Smooth muscle cell (in vitro differentiated cells): Measurements from ENCODE around the gene PRG2. TPM values are rescaled to one million over a fixed set of nuclear protein-coding genes. Genes with fewer than 3 reads are reported as not detected.

Experiments
- DNase-seq: peaks from one replicate; lab custom pipeline; 2025; ENCODE audit not compliant: unreplicated experiment; lab: John Stamatoyannopoulos, UW
- H2AFZ ChIP-seq: fragments of 200-600 bp; sonication (generic); 2 replicates; pipeline ENCODE4 v1.6.0; 2016; ENCODE audit warnings: antibody characterized with exemption, low read depth, mild to moderate bottlenecking
- H3F3A ChIP-seq: fragments of 200-600 bp; sonication (generic); 2 replicates; pipeline ENCODE4 v1.6.0; 2017; ENCODE audit warnings: antibody characterized with exemption, low read depth
- H3K27ac ChIP-seq: fragments of 200-600 bp; sonication (generic); 2 replicates; pipeline ENCODE4 v1.5.1; 2016; ENCODE audit warnings: low read depth, mild to moderate bottlenecking
- H3K27me3 ChIP-seq: fragments of 200-600 bp; sonication (generic); 2 replicates; pipeline ENCODE4 v1.6.1; 2016; ENCODE audit warnings: low read depth, mild to moderate bottlenecking
- H3K36me3 ChIP-seq: fragments of 200-600 bp; sonication (generic); 2 replicates; pipeline ENCODE4 v1.5.1; 2016; ENCODE audit warnings: low read depth
- H3K4me1 ChIP-seq: fragments of 200-600 bp; sonication (generic); 2 replicates; pipeline ENCODE4 v1.5.1; 2016; ENCODE audit warnings: low read depth
- H3K4me2 ChIP-seq: fragments of 200-600 bp; sonication (generic); 2 replicates; pipeline ENCODE4 v1.6.0; 2016; ENCODE audit warnings: mild to moderate bottlenecking
- H3K4me3 ChIP-seq: fragments of 200-600 bp; sonication (generic); 2 replicates; pipeline ENCODE4 v1.5.1; 2016; ENCODE audit warnings: mild to moderate bottlenecking
- H3K79me2 ChIP-seq: fragments of 200-600 bp; sonication (generic); 2 replicates; pipeline ENCODE4 v1.6.0; 2016; ENCODE audit warnings: low read depth, mild to moderate bottlenecking
- H3K9ac ChIP-seq: fragments of 200-600 bp; sonication (generic); 2 replicates; pipeline ENCODE4 v1.6.0; 2016; ENCODE audit warnings: low read depth
- H3K9me3 ChIP-seq: fragments of 200-600 bp; sonication (generic); replicated peaks from 2 replicates; pipeline ENCODE4 v1.5.1; 2016; ENCODE audit warnings: low read depth
- H4K20me1 ChIP-seq: fragments of 200-600 bp; sonication (generic); 2 replicates; pipeline ENCODE4 v1.6.0; 2016; ENCODE audit warnings: low read depth
- CTCF ChIP-seq: fragments of 200-600 bp; sonication (generic); IDR thresholded peaks from 2 replicates; pipeline ENCODE4 v1.5.1; 2017; ENCODE audit warnings: borderline replicate concordance, mild to moderate bottlenecking, antibody characterized with exemption; ENCODE audit not compliant: insufficient read depth, poor library complexity, severe bottlenecking
- WGBS: methylation state at CpG from one replicate; pipeline ENCODE4 v1.1.7; 2016; ENCODE audit warnings: low lambda C conversion rate; 5-methylcytosine and 5-hydroxymethylcytosine counted together
- polyA plus RNA-seq: library from polyadenylated mRNA; unstranded; fragments of >200 nt; fragmentation: Nextera tagmentation; extraction: Ambion mirVana; gene quantifications from 2 replicates; pipeline ENCODE4 v1.2.1, GENCODE V29; 2016
- total RNA-seq: library from RNA; depleted of rRNA; stranded (reverse); fragments of >200 nt; gene quantifications from 2 replicates; pipeline ENCODE4 v1.2.3, GENCODE V29; 2014

The PRG2 gene
- total and polyA plus RNA-seq, 2 experiments from 2014 or later, result not detected

DNA sequence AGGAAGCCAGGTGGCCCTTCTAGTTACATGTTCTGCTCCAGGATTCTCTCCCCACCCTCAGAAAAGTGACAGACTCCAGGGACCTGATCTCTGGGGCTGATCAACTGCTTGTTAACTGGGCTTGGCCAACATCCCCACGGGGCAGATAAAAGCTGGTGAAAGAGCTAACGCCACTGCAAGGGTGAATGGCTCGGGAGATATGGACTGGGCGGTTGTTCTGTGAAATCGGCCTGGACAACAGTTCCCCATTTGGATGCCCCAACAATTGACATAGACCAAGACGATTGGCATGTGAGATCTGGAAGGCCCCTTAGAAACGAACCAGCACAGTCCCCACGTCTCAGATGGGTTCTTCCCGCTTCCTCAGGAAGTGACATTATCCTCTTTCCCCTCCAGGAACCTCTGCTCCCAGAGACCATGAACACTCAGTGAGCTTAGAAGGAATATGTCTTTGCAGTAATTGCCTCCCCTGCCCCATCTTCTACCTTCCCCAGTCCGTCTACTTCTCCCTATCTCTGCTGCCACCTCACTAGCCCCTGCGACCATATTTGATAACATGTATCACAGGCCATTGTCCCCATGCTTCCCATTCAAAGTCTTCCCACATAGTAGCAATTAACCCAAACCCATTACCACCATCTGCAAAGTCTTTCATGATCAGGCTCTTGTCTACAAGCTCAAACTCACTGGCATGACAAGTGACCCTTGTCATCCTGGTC lies 5.6 kb upstream of the PRG2 start:
- no peak overlapping the region for H3K27ac ChIP-seq
- H3K4me2 ChIP-seq, result no peak overlapping the region
- H3K27me3 ChIP-seq, result peaks cover 59% of the 10 kb centered on the region
- no peaks in the 10 kb centered on the region for H3F3A ChIP-seq
- 89% methylated on average over 11 of the region's 11 CpGs for WGBS
- no peak overlapping the region for H3K9ac ChIP-seq
- no peak overlapping the region for H2AFZ ChIP-seq
- no peaks in the 10 kb centered on the region for H3K79me2 ChIP-seq
- no peaks in the 10 kb centered on the region for H3K9me3 ChIP-seq
- H3K4me1 ChIP-seq, result no peaks in the 10 kb centered on the region
- no peaks in the 10 kb centered on the region for H4K20me1 ChIP-seq
- no peak overlapping the region for H3K4me3 ChIP-seq
- no peaks in the 10 kb centered on the region for H3K36me3 ChIP-seq
- DNase-seq, result no peak
- TF ChIP-seq CTCF, result no peak

DNA sequence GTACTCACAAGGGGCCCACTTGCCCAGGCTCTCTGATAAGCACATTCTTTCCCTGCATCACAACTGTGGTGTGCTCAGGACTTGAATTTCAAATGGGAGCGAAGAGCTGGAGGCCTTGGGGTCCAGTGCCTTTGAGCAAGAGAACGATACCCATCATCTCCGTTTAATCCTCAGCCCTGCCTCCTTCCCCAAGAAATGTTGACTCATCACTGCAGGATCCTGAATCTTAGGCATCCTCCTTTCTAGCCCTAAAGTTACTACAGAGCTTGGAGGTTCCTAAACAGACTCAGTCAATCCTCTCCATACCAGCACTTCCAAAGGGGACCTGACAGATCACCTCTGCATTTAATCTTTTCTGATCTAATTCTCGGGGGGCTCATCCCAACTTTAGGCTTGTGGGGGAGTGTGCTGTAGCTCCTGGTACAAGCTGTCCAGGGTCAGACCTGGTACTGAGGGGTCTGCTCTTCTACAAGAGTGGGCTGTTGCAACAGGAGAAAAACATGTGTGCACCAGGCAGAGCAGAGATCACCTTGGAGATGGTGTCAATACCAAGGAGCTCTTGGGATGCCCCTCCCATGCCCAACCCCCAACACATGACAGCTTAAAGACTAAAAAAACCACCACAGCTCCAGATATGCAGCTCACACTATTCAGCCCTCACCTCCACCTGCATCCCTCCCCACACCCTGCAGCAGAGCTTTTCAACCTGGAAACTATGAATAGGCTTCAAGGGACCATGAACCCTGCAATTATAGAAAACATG lies 3.9 kb upstream of the PRG2 start:
- Histone ChIP-seq H3K79me2 (no peaks in the 10 kb centered on the region), H3K27ac (no peak overlapping the region), H3F3A (no peaks in the 10 kb centered on the region), H3K4me3 (no peak overlapping the region), H3K4me1 (no peaks in the 10 kb centered on the region), H4K20me1 (no peaks in the 10 kb centered on the region), H2AFZ (no peak overlapping the region), H3K36me3 (no peaks in the 10 kb centered on the region), H3K9me3 (no peaks in the 10 kb centered on the region), H3K27me3 (peaks cover 66% of the 10 kb centered on the region), H3K4me2 (no peak overlapping the region), H3K9ac (no peak overlapping the region)
- WGBS, result 77% methylated on average over 4 of the region's 4 CpGs
- TF ChIP-seq CTCF, result no peak
- no peak for DNase-seq

GRCh38 chr11:57392763-57393105 lies 2.3 kb upstream of the PRG2 start:
- no peak for DNase-seq
- no peak for TF ChIP-seq CTCF
- H3K9ac ChIP-seq, result no peak overlapping the region
- no peak overlapping the region for H3K27ac ChIP-seq
- H3K36me3 ChIP-seq, result no peaks in the 10 kb centered on the region
- H3K4me2 ChIP-seq, result no peak overlapping the region
- H4K20me1 ChIP-seq, result no peaks in the 10 kb centered on the region
- H3K9me3 ChIP-seq, result no peaks in the 10 kb centered on the region
- H3K27me3 ChIP-seq, result peaks cover 62% of the 10 kb centered on the region
- no peak overlapping the region for H3K4me3 ChIP-seq
- H3K79me2 ChIP-seq, result no peaks in the 10 kb centered on the region
- no peak overlapping the region for H2AFZ ChIP-seq
- H3F3A ChIP-seq, result no peaks in the 10 kb centered on the region
- WGBS, result 82% methylated on average over 4 of the region's 4 CpGs
- H3K4me1 ChIP-seq, result no peaks in the 10 kb centered on the region
